ENCODE results near the gene OLFML2B.
"Not testable (repeated sequence)": the region's sequence is repeated elsewhere in the genome, so short reads cannot be mapped to it uniquely, and the experiment has no call there.

The OLFML2B gene

DNA sequence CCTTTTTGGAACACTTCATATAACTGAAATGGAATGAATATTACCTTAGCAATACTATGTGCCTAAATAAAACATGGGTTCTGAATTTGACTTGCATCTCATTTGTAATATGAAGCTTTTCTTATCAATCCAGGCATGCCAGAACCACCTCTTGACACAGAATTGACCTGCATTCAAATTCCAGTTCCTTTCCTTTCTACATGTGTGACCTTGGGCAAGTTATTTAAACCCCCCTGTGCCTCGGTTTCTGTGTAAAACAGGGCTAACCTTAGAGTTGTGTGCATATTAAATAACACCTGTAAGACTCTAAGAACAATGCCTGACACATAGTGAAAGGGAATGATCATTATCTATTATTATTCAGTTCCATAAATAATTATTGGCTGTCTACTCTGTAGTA, 43.8 kb upstream of the OLFML2B start:
- Histone ChIP-seq H4K20me1 (ENCODE audit: insufficient read depth, low read length, poor library complexity, severe bottlenecking) (no peaks in the 10 kb centered on the region), H3K79me2 (ENCODE audit: insufficient read depth, low read length) (0 out of 2 replicates have a peak, but pooled peaks cover 5% of the 10 kb centered on the region), H2AFZ (ENCODE audit: low read length) (no peak overlapping the region), H3K9me2 (replicated peaks; ENCODE audit: low read depth, low read length) (no peaks in the 10 kb centered on the region), H3K27me3 (ENCODE audit: insufficient read depth, low read length, poor library complexity, severe bottlenecking) (no peaks in the 10 kb centered on the region), H3K4me2 (ENCODE audit: low read depth, low read length, poor library complexity, severe bottlenecking) (no peak overlapping the region), H3K9ac (ENCODE audit: low read depth, low read length, poor library complexity, severe bottlenecking) (no peak overlapping the region), H3K4me3 (ENCODE audit: low read length, poor library complexity, severe bottlenecking) (no peak overlapping the region), H3F3A (ENCODE audit: low read depth) (0 out of 2 replicates have a peak, but pooled peaks cover 6% of the 10 kb centered on the region), H3K36me3 (ENCODE audit: insufficient read depth, low read length) (no peaks in the 10 kb centered on the region), H3K9me3 (ENCODE audit: insufficient read depth, low read depth, low read length) (no peaks in the 10 kb centered on the region), H3K4me1 (ENCODE audit: insufficient read depth, low read length, poor library complexity, severe bottlenecking) (peaks cover 28% of the 10 kb centered on the region)
- TF ChIP-seq, protein P1, sequence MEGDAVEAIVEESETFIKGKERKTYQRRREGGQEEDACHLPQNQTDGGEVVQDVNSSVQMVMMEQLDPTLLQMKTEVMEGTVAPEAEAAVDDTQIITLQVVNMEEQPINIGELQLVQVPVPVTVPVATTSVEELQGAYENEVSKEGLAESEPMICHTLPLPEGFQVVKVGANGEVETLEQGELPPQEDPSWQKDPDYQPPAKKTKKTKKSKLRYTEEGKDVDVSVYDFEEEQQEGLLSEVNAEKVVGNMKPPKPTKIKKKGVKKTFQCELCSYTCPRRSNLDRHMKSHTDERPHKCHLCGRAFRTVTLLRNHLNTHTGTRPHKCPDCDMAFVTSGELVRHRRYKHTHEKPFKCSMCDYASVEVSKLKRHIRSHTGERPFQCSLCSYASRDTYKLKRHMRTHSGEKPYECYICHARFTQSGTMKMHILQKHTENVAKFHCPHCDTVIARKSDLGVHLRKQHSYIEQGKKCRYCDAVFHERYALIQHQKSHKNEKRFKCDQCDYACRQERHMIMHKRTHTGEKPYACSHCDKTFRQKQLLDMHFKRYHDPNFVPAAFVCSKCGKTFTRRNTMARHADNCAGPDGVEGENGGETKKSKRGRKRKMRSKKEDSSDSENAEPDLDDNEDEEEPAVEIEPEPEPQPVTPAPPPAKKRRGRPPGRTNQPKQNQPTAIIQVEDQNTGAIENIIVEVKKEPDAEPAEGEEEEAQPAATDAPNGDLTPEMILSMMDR (conservative IDR thresholded peaks at IDR 0.05; ENCODE audit: low read length) = no peak
- no peak for TF ChIP-seq EZH2phosphoT487 (IDR thresholded peaks at IDR 0.05; ENCODE audit: borderline replicate concordance)

- H2AFZ ChIP-seq (ENCODE audit: low read length); H3K4me2 ChIP-seq (ENCODE audit: low read depth, low read length, poor library complexity, severe bottlenecking); H3K9me2 ChIP-seq (replicated peaks; ENCODE audit: low read depth, low read length); H3K9ac ChIP-seq (ENCODE audit: low read depth, low read length, poor library complexity, severe bottlenecking); H3F3A ChIP-seq (ENCODE audit: low read depth); H3K4me3 ChIP-seq (ENCODE audit: low read length, poor library complexity, severe bottlenecking); H3K36me3 ChIP-seq (ENCODE audit: insufficient read depth, low read length); H4K20me1 ChIP-seq (ENCODE audit: insufficient read depth, low read length, poor library complexity, severe bottlenecking); H3K79me2 ChIP-seq (ENCODE audit: insufficient read depth, low read length); H3K9me3 ChIP-seq (ENCODE audit: insufficient read depth, low read depth, low read length); H3K27me3 ChIP-seq (ENCODE audit: insufficient read depth, low read length, poor library complexity, severe bottlenecking): not testable (repeated sequence)
- peaks cover 24% of the 10 kb centered on the region for H3K4me1 ChIP-seq (ENCODE audit: insufficient read depth, low read length, poor library complexity, severe bottlenecking)
Measured at GRCh38 chr1:162066836-162067235, 43.2 kb upstream of the OLFML2B start.

GRCh38 chr1:162065016-162065415, 41.3 kb upstream of the OLFML2B start:
- H3K4me2 ChIP-seq (ENCODE audit: low read depth, low read length, poor library complexity, severe bottlenecking) = no peak overlapping the region
- H3K79me2 ChIP-seq (ENCODE audit: insufficient read depth, low read length) = 0 out of 2 replicates have a peak, but pooled peaks cover under 1% of the 10 kb centered on the region
- H3K36me3 ChIP-seq (ENCODE audit: insufficient read depth, low read length) = no peaks in the 10 kb centered on the region
- H3K27me3 ChIP-seq (ENCODE audit: insufficient read depth, low read length, poor library complexity, severe bottlenecking) = no peaks in the 10 kb centered on the region
- no peaks in the 10 kb centered on the region for H4K20me1 ChIP-seq (ENCODE audit: insufficient read depth, low read length, poor library complexity, severe bottlenecking)
- H3K4me1 ChIP-seq (ENCODE audit: insufficient read depth, low read length, poor library complexity, severe bottlenecking) = peaks cover 9% of the 10 kb centered on the region
- H2AFZ ChIP-seq (ENCODE audit: low read length) = no peak overlapping the region
- TF ChIP-seq EZH2phosphoT487 (IDR thresholded peaks at IDR 0.05; ENCODE audit: borderline replicate concordance) = no peak
- TF ChIP-seq, protein P1 (conservative IDR thresholded peaks at IDR 0.05; ENCODE audit: low read length) = no peak
- H3K4me3 ChIP-seq (ENCODE audit: low read length, poor library complexity, severe bottlenecking) = no peak overlapping the region
- H3K9ac ChIP-seq (ENCODE audit: low read depth, low read length, poor library complexity, severe bottlenecking) = no peak overlapping the region
- no peaks in the 10 kb centered on the region for H3K9me2 ChIP-seq (replicated peaks; ENCODE audit: low read depth, low read length)
- no peaks in the 10 kb centered on the region for H3K9me3 ChIP-seq (ENCODE audit: insufficient read depth, low read depth, low read length)
- 0 out of 2 replicates have a peak, but pooled peaks cover 6% of the 10 kb centered on the region for H3F3A ChIP-seq (ENCODE audit: low read depth)

GRCh38 chr1:162062542-162063015, 38.9 kb upstream of the OLFML2B start:
- no peaks in the 10 kb centered on the region for H3F3A ChIP-seq (ENCODE audit: low read depth)
- TF ChIP-seq, protein P1 (conservative IDR thresholded peaks at IDR 0.05; ENCODE audit: low read length) = no peak
- TF ChIP-seq EZH2phosphoT487 (IDR thresholded peaks at IDR 0.05; ENCODE audit: borderline replicate concordance) = no peak

More at GRCh38 chr1:162062542-162063015, 38.9 kb upstream of the OLFML2B start:
- Histone ChIP-seq H4K20me1 (ENCODE audit: insufficient read depth, low read length, poor library complexity, severe bottlenecking) (no peaks in the 10 kb centered on the region), H3K36me3 (ENCODE audit: insufficient read depth, low read length) (no peaks in the 10 kb centered on the region), H3K27me3 (ENCODE audit: insufficient read depth, low read length, poor library complexity, severe bottlenecking) (no peaks in the 10 kb centered on the region), H3K4me2 (ENCODE audit: low read depth, low read length, poor library complexity, severe bottlenecking) (no peak overlapping the region), H3K9me2 (replicated peaks; ENCODE audit: low read depth, low read length) (no peaks in the 10 kb centered on the region), H3K79me2 (ENCODE audit: insufficient read depth, low read length) (no peaks in the 10 kb centered on the region), H3K9me3 (ENCODE audit: insufficient read depth, low read depth, low read length) (no peaks in the 10 kb centered on the region), H3K4me3 (ENCODE audit: low read length, poor library complexity, severe bottlenecking) (no peak overlapping the region), H3K4me1 (ENCODE audit: insufficient read depth, low read length, poor library complexity, severe bottlenecking) (no peaks in the 10 kb centered on the region), H3K9ac (ENCODE audit: low read depth, low read length, poor library complexity, severe bottlenecking) (no peak overlapping the region), H2AFZ (ENCODE audit: low read length) (no peak overlapping the region)

All from Loucy (cell line).